Measurements from ENCODE around the gene RTN4RL1. TPM values are rescaled to one million over a fixed set of nuclear protein-coding genes. Genes with fewer than 3 reads are reported as not detected.

RTN4RL1 gene
- total RNA-seq, 1 experiment from 2014 or later: 0.80 TPM

GRCh38 chr17:1907216-1907631 lies 117.9 kb downstream of the RTN4RL1 start:
- Histone ChIP-seq H3K27me3 (ENCODE audit: control insufficient read depth, insufficient read depth, low read length) (0 out of 2 replicates have a peak, but pooled peaks cover 2% of the 10 kb centered on the region), H3K9me3 (ENCODE audit: control insufficient read depth, insufficient read depth, low read depth, low read length) (no peaks in the 10 kb centered on the region), H3K4me1 (ENCODE audit: control insufficient read depth, insufficient read depth, low read length) (no peaks in the 10 kb centered on the region; the same call in 1 of the 2 replicates), H3K4me3 (ENCODE audit: low read depth in 2 of 2, low read length in 2 of 2) (no peak overlapping the region), H3K36me3 (ENCODE audit: control insufficient read depth, insufficient read depth, low read length) (no peaks in the 10 kb centered on the region), H3K27ac (ENCODE audit: low read length) (no peak overlapping the region)
- no TSS peak for BruUV-seq (replicated peaks)
- ChIA-PET CTCF (no interaction called here), POLR2A (no interaction called here)
- TF ChIP-seq POLR2AphosphoS5 (IDR thresholded peaks at IDR 0.05; ENCODE audit: low read depth, low read length): no peak
- TF ChIP-seq, protein P1, sequence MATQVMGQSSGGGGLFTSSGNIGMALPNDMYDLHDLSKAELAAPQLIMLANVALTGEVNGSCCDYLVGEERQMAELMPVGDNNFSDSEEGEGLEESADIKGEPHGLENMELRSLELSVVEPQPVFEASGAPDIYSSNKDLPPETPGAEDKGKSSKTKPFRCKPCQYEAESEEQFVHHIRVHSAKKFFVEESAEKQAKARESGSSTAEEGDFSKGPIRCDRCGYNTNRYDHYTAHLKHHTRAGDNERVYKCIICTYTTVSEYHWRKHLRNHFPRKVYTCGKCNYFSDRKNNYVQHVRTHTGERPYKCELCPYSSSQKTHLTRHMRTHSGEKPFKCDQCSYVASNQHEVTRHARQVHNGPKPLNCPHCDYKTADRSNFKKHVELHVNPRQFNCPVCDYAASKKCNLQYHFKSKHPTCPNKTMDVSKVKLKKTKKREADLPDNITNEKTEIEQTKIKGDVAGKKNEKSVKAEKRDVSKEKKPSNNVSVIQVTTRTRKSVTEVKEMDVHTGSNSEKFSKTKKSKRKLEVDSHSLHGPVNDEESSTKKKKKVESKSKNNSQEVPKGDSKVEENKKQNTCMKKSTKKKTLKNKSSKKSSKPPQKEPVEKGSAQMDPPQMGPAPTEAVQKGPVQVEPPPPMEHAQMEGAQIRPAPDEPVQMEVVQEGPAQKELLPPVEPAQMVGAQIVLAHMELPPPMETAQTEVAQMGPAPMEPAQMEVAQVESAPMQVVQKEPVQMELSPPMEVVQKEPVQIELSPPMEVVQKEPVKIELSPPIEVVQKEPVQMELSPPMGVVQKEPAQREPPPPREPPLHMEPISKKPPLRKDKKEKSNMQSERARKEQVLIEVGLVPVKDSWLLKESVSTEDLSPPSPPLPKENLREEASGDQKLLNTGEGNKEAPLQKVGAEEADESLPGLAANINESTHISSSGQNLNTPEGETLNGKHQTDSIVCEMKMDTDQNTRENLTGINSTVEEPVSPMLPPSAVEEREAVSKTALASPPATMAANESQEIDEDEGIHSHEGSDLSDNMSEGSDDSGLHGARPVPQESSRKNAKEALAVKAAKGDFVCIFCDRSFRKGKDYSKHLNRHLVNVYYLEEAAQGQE (IDR thresholded peaks at IDR 0.05; ENCODE audit: insufficient read depth in 1 of 2, low read depth in 2 of 2, low read length in 1 of 2): 0 out of 4 replicates have a peak, but pooled peaks of 1 of the 2 experiments have one; percentile 17
- TF ChIP-seq, protein P2, sequence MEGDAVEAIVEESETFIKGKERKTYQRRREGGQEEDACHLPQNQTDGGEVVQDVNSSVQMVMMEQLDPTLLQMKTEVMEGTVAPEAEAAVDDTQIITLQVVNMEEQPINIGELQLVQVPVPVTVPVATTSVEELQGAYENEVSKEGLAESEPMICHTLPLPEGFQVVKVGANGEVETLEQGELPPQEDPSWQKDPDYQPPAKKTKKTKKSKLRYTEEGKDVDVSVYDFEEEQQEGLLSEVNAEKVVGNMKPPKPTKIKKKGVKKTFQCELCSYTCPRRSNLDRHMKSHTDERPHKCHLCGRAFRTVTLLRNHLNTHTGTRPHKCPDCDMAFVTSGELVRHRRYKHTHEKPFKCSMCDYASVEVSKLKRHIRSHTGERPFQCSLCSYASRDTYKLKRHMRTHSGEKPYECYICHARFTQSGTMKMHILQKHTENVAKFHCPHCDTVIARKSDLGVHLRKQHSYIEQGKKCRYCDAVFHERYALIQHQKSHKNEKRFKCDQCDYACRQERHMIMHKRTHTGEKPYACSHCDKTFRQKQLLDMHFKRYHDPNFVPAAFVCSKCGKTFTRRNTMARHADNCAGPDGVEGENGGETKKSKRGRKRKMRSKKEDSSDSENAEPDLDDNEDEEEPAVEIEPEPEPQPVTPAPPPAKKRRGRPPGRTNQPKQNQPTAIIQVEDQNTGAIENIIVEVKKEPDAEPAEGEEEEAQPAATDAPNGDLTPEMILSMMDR (IDR thresholded peaks at IDR 0.05): peak; percentile 40; the same call in 1 of the 2 replicates
- TF ChIP-seq TCF7L2 (IDR thresholded peaks at IDR 0.05; ENCODE audit: low read depth, low read length): no peak
- no peak for TF ChIP-seq SIN3A (IDR thresholded peaks at IDR 0.05; ENCODE audit: borderline replicate concordance, insufficient read depth, low read depth, low read length)
- ATAC-seq (0 out of 2 replicates have a peak, but pooled peaks have one; percentile 56), DNase-seq (ENCODE audit: low read depth, low spot score) (no peak)
- intact Hi-C loops (cut with micrococcal nuclease; ENCODE audit: unreplicated experiment) (no loop called here), in situ Hi-C loops (cut with HindIII; ENCODE audit: low pct_unique_long_range_greater_than_20kb, low sequenced_read_pairs) (no loop called here)

GRCh38 chr17:1906662-1907101 lies 118.5 kb downstream of the RTN4RL1 start:
- DNase-seq (ENCODE audit: low read depth, low spot score): no peak
- Histone ChIP-seq H3K4me3 (ENCODE audit: low read depth in 2 of 2, low read length in 2 of 2) (no peak overlapping the region), H3K27ac (ENCODE audit: low read length) (no peak overlapping the region), H3K4me1 (ENCODE audit: control insufficient read depth, insufficient read depth, low read length) (no peaks in the 10 kb centered on the region; the same call in 1 of the 2 replicates), H3K27me3 (ENCODE audit: control insufficient read depth, insufficient read depth, low read length) (0 out of 2 replicates have a peak, but pooled peaks cover 2% of the 10 kb centered on the region), H3K36me3 (ENCODE audit: control insufficient read depth, insufficient read depth, low read length) (no peaks in the 10 kb centered on the region), H3K9me3 (ENCODE audit: control insufficient read depth, insufficient read depth, low read depth, low read length) (no peaks in the 10 kb centered on the region)
- CTCF ChIA-PET: no interaction called here
- POLR2A ChIA-PET: interaction anchor here (0.7 kb wide), 1 partner anchor 190 kb away, joined by 10 read pairs; no protein-coding TSS in a partner anchor
- intact Hi-C loops (cut with micrococcal nuclease; ENCODE audit: unreplicated experiment): no loop called here
- no TSS peak for BruUV-seq (replicated peaks)
- TF ChIP-seq POLR2AphosphoS5 (IDR thresholded peaks at IDR 0.05; ENCODE audit: low read depth, low read length) (no peak), TCF7L2 (IDR thresholded peaks at IDR 0.05; ENCODE audit: low read depth, low read length) (no peak)
- TF ChIP-seq, protein P2 (IDR thresholded peaks at IDR 0.05): no peak
- ATAC-seq: no peak
- in situ Hi-C loops (cut with HindIII; ENCODE audit: low pct_unique_long_range_greater_than_20kb, low sequenced_read_pairs): no loop called here

Measured in Panc1 (cell line).